ENCODE measurements around the gene CDH12. TPM values are rescaled to one million over a fixed set of nuclear protein-coding genes. Genes with fewer than 3 reads are reported as not detected.

The CDH12 gene
- total and polyA plus RNA-seq, 10 donors, result 0.32 TPM; not detected in 9

DNA sequence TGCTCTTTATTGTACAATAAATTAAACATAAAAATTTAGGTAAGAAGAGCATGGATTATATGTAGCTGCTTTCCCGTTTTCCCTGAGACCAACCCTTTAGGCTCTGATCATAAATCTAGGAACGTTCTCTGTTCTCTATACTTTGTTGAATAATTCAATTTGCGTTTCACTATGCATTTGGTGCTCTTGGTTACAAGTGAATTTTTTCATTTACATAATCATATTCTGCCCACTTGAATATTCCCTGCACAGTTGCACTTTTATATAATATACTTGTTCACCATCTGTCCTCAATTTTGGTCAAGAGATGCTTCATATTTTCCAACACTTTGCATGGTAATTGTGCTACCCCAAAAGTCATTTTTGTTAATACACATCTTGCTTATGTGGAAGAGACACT lies 741.8 kb downstream of the CDH12 start:
- H3K27ac ChIP-seq, result no peak overlapping the region
- peaks cover 0 to 3% (median 0%) of the 10 kb centered on the region in 8 donors for H3K9me3 ChIP-seq
- DNase-seq, result no peak
- H3K4me1 ChIP-seq, result no peaks in the 10 kb centered on the region
- 80 to 90% (median 81%) methylated on average over 3 of the region's 3 CpGs for WGBS, 5 donors
- H3K36me3 ChIP-seq, result no peaks in the 10 kb centered on the region
- H3K4me3 ChIP-seq, result no peak overlapping the region
- intact Hi-C loops (cut with DNase I; ENCODE audit: low total_unique reads), result no loop called here
- no peaks in the 10 kb centered on the region for H3K27me3 ChIP-seq (replicated peaks in 1 of 7)
- no peak for TF ChIP-seq POLR2A (IDR thresholded peaks at IDR 0.05)
- TF ChIP-seq, protein P1, sequence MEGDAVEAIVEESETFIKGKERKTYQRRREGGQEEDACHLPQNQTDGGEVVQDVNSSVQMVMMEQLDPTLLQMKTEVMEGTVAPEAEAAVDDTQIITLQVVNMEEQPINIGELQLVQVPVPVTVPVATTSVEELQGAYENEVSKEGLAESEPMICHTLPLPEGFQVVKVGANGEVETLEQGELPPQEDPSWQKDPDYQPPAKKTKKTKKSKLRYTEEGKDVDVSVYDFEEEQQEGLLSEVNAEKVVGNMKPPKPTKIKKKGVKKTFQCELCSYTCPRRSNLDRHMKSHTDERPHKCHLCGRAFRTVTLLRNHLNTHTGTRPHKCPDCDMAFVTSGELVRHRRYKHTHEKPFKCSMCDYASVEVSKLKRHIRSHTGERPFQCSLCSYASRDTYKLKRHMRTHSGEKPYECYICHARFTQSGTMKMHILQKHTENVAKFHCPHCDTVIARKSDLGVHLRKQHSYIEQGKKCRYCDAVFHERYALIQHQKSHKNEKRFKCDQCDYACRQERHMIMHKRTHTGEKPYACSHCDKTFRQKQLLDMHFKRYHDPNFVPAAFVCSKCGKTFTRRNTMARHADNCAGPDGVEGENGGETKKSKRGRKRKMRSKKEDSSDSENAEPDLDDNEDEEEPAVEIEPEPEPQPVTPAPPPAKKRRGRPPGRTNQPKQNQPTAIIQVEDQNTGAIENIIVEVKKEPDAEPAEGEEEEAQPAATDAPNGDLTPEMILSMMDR (IDR thresholded peaks at IDR 0.05 in 8 of 11, conservative IDR thresholded peaks at IDR 0.05 in 3 of 11), result no peak
- TF ChIP-seq POLR2AphosphoS5 (IDR thresholded peaks at IDR 0.05), result no peak

DNA sequence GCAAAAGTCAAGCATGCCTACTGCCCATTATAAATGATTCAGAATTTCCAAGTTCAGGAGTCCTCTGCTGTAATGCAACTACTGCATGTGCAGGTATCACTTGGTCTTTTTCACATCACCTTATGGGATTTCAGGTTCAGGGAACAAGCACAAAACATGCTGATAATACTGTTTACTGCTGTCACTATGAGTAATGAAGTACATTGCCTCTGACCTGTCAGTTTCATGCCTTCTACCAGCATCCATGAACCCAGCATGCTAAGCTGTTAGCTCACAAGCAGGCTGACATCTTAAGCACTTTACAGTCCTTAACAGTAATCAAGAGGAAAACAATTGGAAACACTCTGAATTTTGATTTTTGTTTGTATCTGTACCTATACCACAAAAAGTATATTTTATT lies 743.8 kb downstream of the CDH12 start:
- H3K36me3 ChIP-seq, result no peaks in the 10 kb centered on the region
- intact Hi-C loops (cut with DNase I; ENCODE audit: low total_unique reads), result no loop called here
- H3K9me3 ChIP-seq, result peaks cover 0 to 3% (median 0%) of the 10 kb centered on the region in 8 donors
- no peaks in the 10 kb centered on the region for H3K27me3 ChIP-seq (replicated peaks in 1 of 7)
- no peak overlapping the region for H3K27ac ChIP-seq
- no peak overlapping the region for H3K4me3 ChIP-seq
- DNase-seq, result no peak
- TF ChIP-seq, protein P1 (IDR thresholded peaks at IDR 0.05 in 8 of 11, conservative IDR thresholded peaks at IDR 0.05 in 3 of 11), result no peak
- TF ChIP-seq POLR2AphosphoS5 (IDR thresholded peaks at IDR 0.05), result no peak
- no peak for TF ChIP-seq POLR2A (IDR thresholded peaks at IDR 0.05)
- no peaks in the 10 kb centered on the region for H3K4me1 ChIP-seq

DNA sequence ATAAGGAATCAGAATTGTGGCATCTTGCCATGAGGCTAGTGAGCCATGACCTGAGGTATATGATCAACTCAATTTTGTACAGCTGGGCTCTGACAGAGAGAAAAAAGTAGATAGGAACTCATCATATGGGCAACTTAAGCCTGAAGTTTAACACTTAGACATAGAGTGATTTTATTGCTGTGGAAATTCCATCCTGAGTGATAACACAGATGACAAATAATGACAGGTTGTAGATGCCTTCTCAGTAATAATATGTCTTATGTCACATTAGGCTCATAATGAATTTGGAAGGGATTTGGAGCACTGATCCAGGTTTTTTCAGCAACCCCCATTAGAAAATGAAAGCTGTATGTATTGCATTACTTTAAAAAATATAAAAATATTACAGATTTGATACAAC lies 744.6 kb downstream of the CDH12 start:
- Histone ChIP-seq H3K27ac (no peak overlapping the region), H3K9me3 (peaks cover 0 to 3% (median 0%) of the 10 kb centered on the region in 8 donors), H3K4me3 (no peak overlapping the region), H3K27me3 (replicated peaks in 1 of 7) (no peaks in the 10 kb centered on the region), H3K36me3 (no peaks in the 10 kb centered on the region), H3K4me1 (no peaks in the 10 kb centered on the region)
- DNase-seq, result no peak
- intact Hi-C loops (cut with DNase I; ENCODE audit: low total_unique reads), result no loop called here
- no peak for TF ChIP-seq POLR2A (IDR thresholded peaks at IDR 0.05)
- no peak for TF ChIP-seq POLR2AphosphoS5 (IDR thresholded peaks at IDR 0.05)

DNA sequence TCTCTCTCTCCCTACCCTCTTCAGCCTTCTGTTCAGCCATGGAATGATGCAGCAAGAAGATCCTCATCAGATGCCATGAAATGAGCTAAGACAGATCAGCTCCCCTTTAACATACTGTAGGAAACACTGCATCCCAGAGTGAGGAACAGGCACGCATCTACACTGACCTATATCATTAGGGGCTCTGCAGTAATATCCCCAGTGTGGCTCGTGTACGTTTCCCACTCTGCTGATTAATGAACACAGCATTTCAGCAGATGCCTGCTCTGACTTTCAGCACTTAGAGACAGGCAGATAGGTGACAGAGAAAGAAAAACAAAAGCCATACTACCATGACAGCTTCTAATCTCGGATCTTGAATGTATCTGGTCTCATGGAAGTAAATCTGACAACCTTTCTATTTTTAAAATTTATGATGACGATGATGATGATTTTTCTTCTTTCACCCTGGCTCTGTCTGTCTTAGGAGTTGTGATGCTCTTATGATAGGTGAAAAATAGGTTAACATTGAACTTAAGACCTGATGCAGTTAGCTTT lies 750.3 kb downstream of the CDH12 start:
- no peak for TF ChIP-seq POLR2AphosphoS5 (IDR thresholded peaks at IDR 0.05)
- TF ChIP-seq, protein P1 (IDR thresholded peaks at IDR 0.05 in 8 of 11, conservative IDR thresholded peaks at IDR 0.05 in 3 of 11), result no peak
- TF ChIP-seq POLR2A (IDR thresholded peaks at IDR 0.05), result no peak
- H3K4me1 ChIP-seq, result no peaks in the 10 kb centered on the region
- WGBS, 5 donors, result 69 to 81% (median 73%) methylated on average over 5 of the region's 5 CpGs
- intact Hi-C loops (cut with DNase I; ENCODE audit: low total_unique reads), result no loop called here
- H3K27me3 ChIP-seq (replicated peaks in 1 of 7), result no peaks in the 10 kb centered on the region
- H3K36me3 ChIP-seq, result no peaks in the 10 kb centered on the region
- DNase-seq, result no peak
- no peak overlapping the region for H3K4me3 ChIP-seq
- H3K27ac ChIP-seq, result no peak overlapping the region
- no peaks in the 10 kb centered on the region for H3K9me3 ChIP-seq

DNA sequence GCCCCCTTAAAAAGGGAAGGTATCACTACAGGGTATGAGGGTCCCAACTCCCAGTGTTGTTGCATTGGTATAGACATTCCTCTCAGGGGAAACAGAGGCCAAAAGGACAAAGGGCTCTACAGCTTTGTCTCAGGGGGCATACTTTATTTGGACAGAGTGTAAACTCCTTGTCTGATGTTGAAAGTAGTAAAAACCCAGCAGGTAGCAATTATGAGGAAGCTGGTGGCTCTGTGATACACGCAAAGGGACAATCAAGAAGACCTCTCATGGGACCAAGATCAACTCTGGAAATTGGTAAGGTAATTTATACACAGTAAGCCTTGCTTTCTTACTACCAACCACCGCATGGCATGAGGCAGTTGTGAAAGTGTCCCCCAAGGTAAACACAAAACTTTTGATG lies 764.6 kb downstream of the CDH12 start:
- no peak for DNase-seq
- Histone ChIP-seq H3K36me3 (no peaks in the 10 kb centered on the region), H3K4me1 (no peaks in the 10 kb centered on the region), H3K9me3 (peaks cover 0 to 1% (median 0%) of the 10 kb centered on the region in 8 donors), H3K27ac (no peak overlapping the region), H3K27me3 (replicated peaks in 1 of 7) (no peaks in the 10 kb centered on the region), H3K4me3 (no peak overlapping the region)
- intact Hi-C loops (cut with DNase I; ENCODE audit: low total_unique reads), result no loop called here
- TF ChIP-seq POLR2A (IDR thresholded peaks at IDR 0.05), result no peak
- TF ChIP-seq, protein P1 (IDR thresholded peaks at IDR 0.05 in 8 of 11, conservative IDR thresholded peaks at IDR 0.05 in 3 of 11), result no peak
- TF ChIP-seq POLR2AphosphoS5 (IDR thresholded peaks at IDR 0.05), result no peak
- 79 to 84% (median 80%) methylated on average over 2 of the region's 2 CpGs for WGBS, 5 donors
